Right lobe of liver (tissue), 6 donors: ENCODE measurements around the gene KCNIP3. TPM values are rescaled to one million over a fixed set of nuclear protein-coding genes. Genes with fewer than 3 reads are reported as not detected.

Source experiments
- ATAC-seq, 4 donors: fragments of 200-7000 bp; cut with Tn5 transposase; one replicate each; pipeline ENCODE4 v1.9.1; 2020; ENCODE audit warnings: mild to moderate bottlenecking in 4 of 4, moderate library complexity in 4 of 4
- DNase-seq, 3 donors: peaks; one replicate each; pipeline ENCODE4 v3.0.0-alpha.2; 2020
- H3K27ac ChIP-seq, 3 donors: fragments of 200-600 bp; one replicate each; pipeline ENCODE4 v1.8.0; 2022
- H3K27me3 ChIP-seq, 2 donors: fragments of 200-600 bp; one replicate each; pipeline ENCODE4 v1.8.0; 2022
- H3K36me3 ChIP-seq, 4 donors: fragments of 200-600 bp; sonication (generic) in 1 of 4; one replicate each; pipeline versions ENCODE4 v1.5.1 to v1.8.0; 2017 to 2022; ENCODE audit warnings: control low read depth in 1 of 4
- H3K4me1 ChIP-seq, 4 donors: fragments of 200-600 bp; sonication (generic) in 1 of 4; one replicate each; pipeline versions ENCODE4 v1.5.1 to v1.8.0; 2017 to 2022; ENCODE audit warnings: control low read depth in 1 of 4
- H3K4me3 ChIP-seq, 3 donors: fragments of 200-600 bp; one replicate each; pipeline ENCODE4 v1.8.0; 2022
- H3K9me3 ChIP-seq, 4 donors: fragments of 200-600 bp; sonication (generic) in 1 of 4; one replicate each; pipeline versions ENCODE4 v1.5.1 to v1.8.0; 2017 to 2022; ENCODE audit warnings: control low read depth in 1 of 4
- POLR2A ChIP-seq: fragments of 450-650 bp; IDR thresholded peaks from one replicate; pipeline ENCODE4 v1.6.1; 2017; ENCODE audit warnings: antibody characterized with exemption, mild to moderate bottlenecking
- WGBS: methylation state at CpG from one replicate; pipeline ENCODE4 v1.1.6; 2018; ENCODE audit warnings: low coverage, low lambda C conversion rate; ENCODE audit not compliant: insufficient coverage; ENCODE audit errors: missing lambda C conversion rate; 5-methylcytosine and 5-hydroxymethylcytosine counted together
- intact Hi-C, 2 donors: fragments of 100-400 bp; cut with DNase I; formaldehyde crosslinking; loops; one replicate each; pipeline versions ENCODE4 v1.11.2 to v1.14.1; 2022
- total RNA-seq, 6 experiments: library from RNA; depleted of rRNA in 2 of 6; stranded (reverse); fragments of >200 nt in 2 of 6; fragmentation: NEBNext Ultra II Directional in 3 of 6; extraction: Animal tissue kit (Norgen Biotek cat#: 25700) in 3 of 6; gene quantifications; one replicate each; pipeline versions ENCODE4 v1.1.0 to v1.2.4, GENCODE V29; 2016 to 2023
- TF ChIP-seq, protein P1 (sequence below), 4 donors: fragments of 200-600 bp in 3 of 4; fragments of 450-650 bp in 1 of 4; IDR thresholded peaks; one replicate each; pipeline versions ENCODE4 v1.5.1 to v1.8.0; 2016 to 2022; ENCODE audit warnings: antibody characterized with exemption in 4 of 4, mild to moderate bottlenecking in 2 of 4
- donor health status: DM: no; HTN: yes; CAD: no.
- donor health status: DM: no; HTN: no; CAD: no.
- donor health status: DM: no; HTN: no; CAD: no.
- donor health status: DM: no; HTN: yes; CAD: no.
- donor health status: DM: no; HTN: yes; CAD: no.

KCNIP3 gene
- total RNA-seq, 6 experiments from 2014 or later, result 0.46 to 3.3 (median 1.2) TPM

DNA sequence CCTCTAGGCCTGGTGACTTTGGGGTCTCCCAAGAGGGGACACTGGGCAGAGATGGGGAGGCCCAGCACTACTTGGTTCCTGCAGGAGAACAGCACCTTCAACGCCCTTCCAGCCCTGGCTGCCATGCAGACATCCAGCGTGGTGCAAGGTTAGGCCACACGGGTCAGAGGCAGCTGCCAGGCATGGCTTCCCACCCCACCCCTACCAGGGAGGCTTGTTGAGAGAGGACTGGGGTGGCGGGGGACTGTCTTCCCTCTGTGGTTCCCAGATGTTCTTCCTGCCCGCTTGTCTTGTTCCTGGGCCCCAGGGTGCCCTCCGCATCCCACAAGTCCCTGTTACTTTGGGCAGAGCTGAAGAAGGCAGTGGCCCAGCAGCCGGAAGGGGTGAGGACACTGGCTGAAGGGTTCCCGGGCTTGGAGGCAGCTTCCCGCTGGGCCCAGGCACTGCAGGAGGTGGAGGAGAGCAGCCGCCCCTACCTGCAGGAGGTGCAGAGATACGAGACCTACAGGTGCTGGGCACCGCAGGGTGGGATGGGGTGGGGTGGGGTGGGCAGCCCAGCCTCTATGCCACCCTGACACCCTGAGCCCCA lies 18.4 kb upstream of the KCNIP3 start:
- H3K9me3 ChIP-seq, result no peaks in the 10 kb centered on the region
- H3K36me3 ChIP-seq, result no peaks in the 10 kb centered on the region
- TF ChIP-seq, protein P1, sequence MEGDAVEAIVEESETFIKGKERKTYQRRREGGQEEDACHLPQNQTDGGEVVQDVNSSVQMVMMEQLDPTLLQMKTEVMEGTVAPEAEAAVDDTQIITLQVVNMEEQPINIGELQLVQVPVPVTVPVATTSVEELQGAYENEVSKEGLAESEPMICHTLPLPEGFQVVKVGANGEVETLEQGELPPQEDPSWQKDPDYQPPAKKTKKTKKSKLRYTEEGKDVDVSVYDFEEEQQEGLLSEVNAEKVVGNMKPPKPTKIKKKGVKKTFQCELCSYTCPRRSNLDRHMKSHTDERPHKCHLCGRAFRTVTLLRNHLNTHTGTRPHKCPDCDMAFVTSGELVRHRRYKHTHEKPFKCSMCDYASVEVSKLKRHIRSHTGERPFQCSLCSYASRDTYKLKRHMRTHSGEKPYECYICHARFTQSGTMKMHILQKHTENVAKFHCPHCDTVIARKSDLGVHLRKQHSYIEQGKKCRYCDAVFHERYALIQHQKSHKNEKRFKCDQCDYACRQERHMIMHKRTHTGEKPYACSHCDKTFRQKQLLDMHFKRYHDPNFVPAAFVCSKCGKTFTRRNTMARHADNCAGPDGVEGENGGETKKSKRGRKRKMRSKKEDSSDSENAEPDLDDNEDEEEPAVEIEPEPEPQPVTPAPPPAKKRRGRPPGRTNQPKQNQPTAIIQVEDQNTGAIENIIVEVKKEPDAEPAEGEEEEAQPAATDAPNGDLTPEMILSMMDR (IDR thresholded peaks at IDR 0.05), result no peak
- no peak for TF ChIP-seq POLR2A
- no peaks in the 10 kb centered on the region for H3K4me1 ChIP-seq
- intact Hi-C loops, result no loop called here
- ATAC-seq, result no peak
- H3K27ac ChIP-seq, result no peak overlapping the region
- peak in 1 of 3 donors; percentile 40 for DNase-seq
- 100% methylated on average over 3 of the region's 12 CpGs for WGBS
- no peaks in the 10 kb centered on the region for H3K27me3 ChIP-seq
- no peak overlapping the region for H3K4me3 ChIP-seq

DNA sequence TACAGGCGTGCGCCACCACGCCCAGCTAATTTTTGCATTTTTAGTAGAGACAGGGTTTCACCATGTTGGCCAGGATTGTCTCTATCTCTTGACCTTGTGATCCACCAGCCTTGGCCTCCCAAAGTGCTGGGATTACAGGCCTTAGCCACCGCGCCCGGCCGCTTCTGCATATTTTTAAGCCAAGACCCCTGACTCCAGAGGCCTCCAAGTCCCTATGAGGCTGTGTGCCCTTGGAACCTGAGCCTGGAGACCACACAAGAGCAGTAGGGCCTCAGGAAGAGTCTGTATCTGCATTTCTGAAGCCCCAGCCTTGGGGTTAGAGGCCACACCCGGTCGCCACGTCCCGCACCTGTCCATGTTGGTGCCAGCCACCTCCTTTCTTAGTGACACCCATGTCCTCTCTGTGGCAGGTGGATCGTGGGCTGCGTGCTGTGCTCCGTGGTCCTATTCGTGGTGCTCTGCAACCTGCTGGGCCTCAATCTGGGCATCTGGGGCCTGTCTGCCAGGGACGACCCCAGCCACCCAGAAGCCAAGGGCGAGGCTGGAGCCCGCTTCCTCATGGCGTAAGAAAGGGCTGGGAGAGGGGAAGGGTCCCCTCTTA lies 17.6 kb upstream of the KCNIP3 start:
- 95% methylated on average over 4 of the region's 19 CpGs for WGBS
- intact Hi-C loops, result no loop called here
- Histone ChIP-seq H3K36me3 (no peaks in the 10 kb centered on the region), H3K27ac (no peak overlapping the region), H3K4me1 (no peaks in the 10 kb centered on the region), H3K27me3 (no peaks in the 10 kb centered on the region), H3K4me3 (no peak overlapping the region), H3K9me3 (no peaks in the 10 kb centered on the region)
- peak in 1 of 3 donors; percentile 31 for DNase-seq
- TF ChIP-seq, protein P1 (IDR thresholded peaks at IDR 0.05), result no peak
- no peak for TF ChIP-seq POLR2A
- ATAC-seq, result no peak

DNA sequence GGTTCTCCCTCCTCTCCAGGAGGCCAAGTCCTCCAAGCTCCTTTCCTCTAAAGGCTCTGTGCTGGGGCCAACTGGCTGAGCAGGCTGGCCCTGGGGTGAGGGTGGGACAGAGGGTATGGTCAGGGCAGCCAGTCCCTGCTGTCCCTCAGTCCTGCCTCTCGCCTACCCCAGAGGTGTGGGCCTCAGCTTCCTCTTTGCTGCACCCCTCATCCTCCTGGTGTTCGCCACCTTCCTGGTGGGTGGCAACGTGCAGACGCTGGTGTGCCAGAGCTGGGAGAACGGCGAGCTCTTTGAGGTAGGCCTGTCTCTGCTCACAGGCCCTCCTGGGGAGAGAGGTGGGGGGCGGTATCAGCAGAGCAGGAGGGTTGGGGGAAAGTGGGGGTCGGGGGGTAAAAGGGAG lies 16.1 kb upstream of the KCNIP3 start:
- no peaks in the 10 kb centered on the region for H3K27me3 ChIP-seq
- no peak overlapping the region for H3K4me3 ChIP-seq
- no peak overlapping the region for H3K27ac ChIP-seq
- no CpG with 5 or more reads among the region's 8 CpGs for WGBS
- H3K4me1 ChIP-seq, result no peaks in the 10 kb centered on the region
- no peak for TF ChIP-seq POLR2A
- TF ChIP-seq, protein P1 (IDR thresholded peaks at IDR 0.05), result no peak
- no peaks in the 10 kb centered on the region for H3K36me3 ChIP-seq
- intact Hi-C loops, result no loop called here
- no peak for ATAC-seq
- no peaks in the 10 kb centered on the region for H3K9me3 ChIP-seq
- no peak for DNase-seq

DNA sequence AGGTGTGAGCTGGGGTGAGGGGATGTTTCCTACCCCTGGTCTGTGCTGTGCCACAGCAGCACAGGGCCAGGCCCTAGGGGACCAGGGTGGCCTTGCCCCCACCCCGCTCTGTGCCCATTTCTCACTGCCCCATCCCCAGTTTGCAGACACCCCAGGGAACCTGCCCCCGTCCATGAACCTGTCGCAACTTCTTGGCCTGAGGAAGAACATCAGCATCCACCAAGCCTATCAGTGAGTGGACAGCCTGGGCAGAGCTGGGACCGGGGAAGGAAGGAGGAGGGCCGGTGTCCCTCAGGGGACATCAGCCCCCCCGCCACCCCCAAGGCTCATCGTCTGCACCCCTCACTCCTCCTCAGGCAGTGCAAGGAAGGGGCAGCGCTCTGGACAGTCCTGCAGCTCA lies 15.4 kb upstream of the KCNIP3 start:
- TF ChIP-seq, protein P1 (IDR thresholded peaks at IDR 0.05), result no peak
- TF ChIP-seq POLR2A, result no peak
- no peak for ATAC-seq

More for the DNA sequence above, 15.4 kb upstream of the KCNIP3 start:
- no peak for DNase-seq
- no peaks in the 10 kb centered on the region for H3K36me3 ChIP-seq
- no peak overlapping the region for H3K27ac ChIP-seq
- H3K4me3 ChIP-seq, result no peak overlapping the region
- H3K27me3 ChIP-seq, result no peaks in the 10 kb centered on the region
- no peaks in the 10 kb centered on the region for H3K9me3 ChIP-seq
- intact Hi-C loops, result no loop called here
- no peaks in the 10 kb centered on the region for H3K4me1 ChIP-seq
- 92% methylated on average over 2 of the region's 8 CpGs for WGBS
